ENCODE measurements around the gene OLFML2B. TPM values are rescaled to one million over a fixed set of nuclear protein-coding genes. Genes with fewer than 3 reads are reported as not detected.

The OLFML2B gene
- total RNA-seq, 4 donors from 2014 or later = 2.7 to 5.2 (median 3.6) TPM

GRCh38 chr1:161935264-161935663 is 88.4 kb downstream of the OLFML2B start:
- Histone ChIP-seq H3K4me3 (no peak overlapping the region), H3K9me3 (no peaks in the 10 kb centered on the region), H3K4me1 (no peaks in the 10 kb centered on the region), H3K27ac (no peak overlapping the region), H3K27me3 (no peaks in the 10 kb centered on the region), H3K36me3 (no peaks in the 10 kb centered on the region)
- DNase-seq (ENCODE audit: low spot score in 2 of 2) = no peak
- 92% methylated on average over 1 of the region's 1 CpG for WGBS
- TF ChIP-seq POLR2A (IDR thresholded peaks at IDR 0.05) (no peak), CTCF (IDR thresholded peaks at IDR 0.05) (no peak), EP300 (IDR thresholded peaks at IDR 0.05) (no peak), POLR2AphosphoS5 (IDR thresholded peaks at IDR 0.05) (no peak)

GRCh38 chr1:161933592-161934588 is 89.8 kb downstream of the OLFML2B start:
- no peak for TF ChIP-seq CTCF (IDR thresholded peaks at IDR 0.05)
- TF ChIP-seq EP300 (IDR thresholded peaks at IDR 0.05) = no peak
- TF ChIP-seq POLR2A (IDR thresholded peaks at IDR 0.05) = no peak
- TF ChIP-seq POLR2AphosphoS5 (IDR thresholded peaks at IDR 0.05) = no peak

More at GRCh38 chr1:161933592-161934588, 89.8 kb downstream of the OLFML2B start:
- no peaks in the 10 kb centered on the region for H3K27me3 ChIP-seq
- H3K4me1 ChIP-seq = no peaks in the 10 kb centered on the region
- no peak for DNase-seq (ENCODE audit: low spot score in 2 of 2)
- H3K9me3 ChIP-seq = no peaks in the 10 kb centered on the region
- no peak overlapping the region for H3K4me3 ChIP-seq
- 79% methylated on average over 6 of the region's 6 CpGs for WGBS
- no peaks in the 10 kb centered on the region for H3K36me3 ChIP-seq
- no peak overlapping the region for H3K27ac ChIP-seq

Other genes with a start within 250 kb of the OLFML2B start
- 1 to 10 TPM; 1.9 to 9.5 (median 3.3) TPM for gene NOS1AP, start 45.8 kb upstream of the OLFML2B start, total RNA-seq

Data from suprapubic skin (tissue), 4 donors.